Measurements from ENCODE around the gene AIF1L. TPM values are rescaled to one million over a fixed set of nuclear protein-coding genes. Genes with fewer than 3 reads are reported as not detected.

AIF1L gene
- total RNA-seq, 1 donor from 2014 or later = 22.8 TPM

GRCh38 chr9:131072107-131072870 is 24.0 kb upstream of the AIF1L start:
- intact Hi-C loops (cut with DNase I) = no loop called here
- DNase-seq (no peak), ATAC-seq (ENCODE audit: poor library complexity) (no peak)

GRCh38 chr9:131072871-131073237 is 23.5 kb upstream of the AIF1L start:
- DNase-seq = no peak
- ATAC-seq (ENCODE audit: poor library complexity) = no peak
- intact Hi-C loops (cut with DNase I) = no loop called here

- intact Hi-C loops (cut with DNase I) = no loop called here
- DNase-seq (no peak), ATAC-seq (ENCODE audit: poor library complexity) (no peak)
Observed at GRCh38 chr9:131076347-131077195, 19.8 kb upstream of the AIF1L start.

GRCh38 chr9:131078427-131079366 is 17.6 kb upstream of the AIF1L start:
- ATAC-seq (ENCODE audit: poor library complexity) = no peak
- intact Hi-C loops (cut with DNase I) = no loop called here
- no peak for DNase-seq

GRCh38 chr9:131080589-131080988 is 15.7 kb upstream of the AIF1L start:
- no peak for DNase-seq
- intact Hi-C loops (cut with DNase I) = no loop called here
- ATAC-seq (ENCODE audit: poor library complexity) = no peak

- intact Hi-C loops (cut with DNase I) = no loop called here
- ATAC-seq (ENCODE audit: poor library complexity) (no peak), DNase-seq (no peak)
Observed at GRCh38 chr9:131081868-131082267, 14.5 kb upstream of the AIF1L start.

- ATAC-seq (ENCODE audit: poor library complexity) (no peak), DNase-seq (no peak)
- intact Hi-C loops (cut with DNase I) = no loop called here
Observed at GRCh38 chr9:131082774-131083512, 13.4 kb upstream of the AIF1L start.

GRCh38 chr9:131084661-131085369 is 11.5 kb upstream of the AIF1L start:
- DNase-seq = no peak
- intact Hi-C loops (cut with DNase I) = no loop called here

GRCh38 chr9:131085370-131086122 is 10.8 kb upstream of the AIF1L start:
- no peak for ATAC-seq (ENCODE audit: poor library complexity)
- DNase-seq = no peak
- intact Hi-C loops (cut with DNase I) = no loop called here

More at GRCh38 chr9:131084661-131085369, 11.5 kb upstream of the AIF1L start:
- no peak for ATAC-seq (ENCODE audit: poor library complexity)

- DNase-seq (no peak), ATAC-seq (ENCODE audit: poor library complexity) (no peak)
- intact Hi-C loops (cut with DNase I) = no loop called here
Observed at GRCh38 chr9:131087354-131087893, 8.9 kb upstream of the AIF1L start.

- ATAC-seq (ENCODE audit: poor library complexity) (no peak), DNase-seq (no peak)
- intact Hi-C loops (cut with DNase I) = no loop called here
Observed at GRCh38 chr9:131090025-131090787, 6.1 kb upstream of the AIF1L start.

- ATAC-seq (ENCODE audit: poor library complexity) (no peak), DNase-seq (no peak)
- intact Hi-C loops (cut with DNase I) = no loop called here
Observed at GRCh38 chr9:131091352-131091992, 4.9 kb upstream of the AIF1L start.

- ATAC-seq (ENCODE audit: poor library complexity) = no peak
- no peak for DNase-seq
- intact Hi-C loops (cut with DNase I) = no loop called here
Observed at GRCh38 chr9:131092030-131092429, 4.3 kb upstream of the AIF1L start.

- ATAC-seq (ENCODE audit: poor library complexity) = no peak
Observed at GRCh38 chr9:131092548-131093440, 3.5 kb upstream of the AIF1L start.

GRCh38 chr9:131094015-131094414 is 2.3 kb upstream of the AIF1L start:
- intact Hi-C loops (cut with DNase I) = no loop called here
- ATAC-seq (ENCODE audit: poor library complexity) (no peak), DNase-seq (no peak)

More at GRCh38 chr9:131092548-131093440, 3.5 kb upstream of the AIF1L start:
- no peak for DNase-seq
- intact Hi-C loops (cut with DNase I) = no loop called here
